ENCODE data around the gene PEPD.

PEPD gene

DNA sequence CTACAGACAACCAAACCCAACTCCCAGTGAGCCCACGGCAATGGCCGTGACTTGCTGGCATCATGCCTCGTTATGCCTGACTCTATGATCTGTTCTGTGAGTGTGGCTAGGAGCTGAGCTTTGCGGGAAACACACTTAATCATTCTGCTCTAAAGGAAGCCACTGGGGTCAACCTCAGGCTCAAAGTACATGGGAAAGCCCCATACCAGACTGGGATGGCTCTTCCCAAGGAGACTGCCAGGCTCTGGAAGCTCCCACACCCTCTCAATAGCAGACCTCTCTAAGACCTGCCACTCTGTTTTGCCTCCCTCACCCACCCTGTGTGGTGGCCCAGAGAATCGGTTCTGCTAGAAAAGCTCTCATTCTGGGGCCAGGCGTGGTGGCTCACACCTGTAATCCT, 2.2 kb downstream of the PEPD start:
- no peak overlapping the region for H3K4me3 ChIP-seq (ENCODE audit: low read length)
- DNase-seq (ENCODE audit: low read depth): no peak
- TF ChIP-seq, protein P1, sequence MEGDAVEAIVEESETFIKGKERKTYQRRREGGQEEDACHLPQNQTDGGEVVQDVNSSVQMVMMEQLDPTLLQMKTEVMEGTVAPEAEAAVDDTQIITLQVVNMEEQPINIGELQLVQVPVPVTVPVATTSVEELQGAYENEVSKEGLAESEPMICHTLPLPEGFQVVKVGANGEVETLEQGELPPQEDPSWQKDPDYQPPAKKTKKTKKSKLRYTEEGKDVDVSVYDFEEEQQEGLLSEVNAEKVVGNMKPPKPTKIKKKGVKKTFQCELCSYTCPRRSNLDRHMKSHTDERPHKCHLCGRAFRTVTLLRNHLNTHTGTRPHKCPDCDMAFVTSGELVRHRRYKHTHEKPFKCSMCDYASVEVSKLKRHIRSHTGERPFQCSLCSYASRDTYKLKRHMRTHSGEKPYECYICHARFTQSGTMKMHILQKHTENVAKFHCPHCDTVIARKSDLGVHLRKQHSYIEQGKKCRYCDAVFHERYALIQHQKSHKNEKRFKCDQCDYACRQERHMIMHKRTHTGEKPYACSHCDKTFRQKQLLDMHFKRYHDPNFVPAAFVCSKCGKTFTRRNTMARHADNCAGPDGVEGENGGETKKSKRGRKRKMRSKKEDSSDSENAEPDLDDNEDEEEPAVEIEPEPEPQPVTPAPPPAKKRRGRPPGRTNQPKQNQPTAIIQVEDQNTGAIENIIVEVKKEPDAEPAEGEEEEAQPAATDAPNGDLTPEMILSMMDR (conservative IDR thresholded peaks at IDR 0.05; ENCODE audit: low read depth, low read length): no peak

- no peak for DNase-seq (ENCODE audit: low read depth)
- TF ChIP-seq, protein P1 (conservative IDR thresholded peaks at IDR 0.05; ENCODE audit: low read depth, low read length): no peak
These were observed 3.0 kb downstream of the PEPD start for GRCh38 chr19:33518541-33518940.

GRCh38 chr19:33517922-33518321, 3.7 kb downstream of the PEPD start:
- H3K4me3 ChIP-seq (ENCODE audit: low read length): no peak overlapping the region
- TF ChIP-seq, protein P1 (conservative IDR thresholded peaks at IDR 0.05; ENCODE audit: low read depth, low read length): no peak
- no peak for DNase-seq (ENCODE audit: low read depth)

More at GRCh38 chr19:33518541-33518940, 3.0 kb downstream of the PEPD start:
- no peak overlapping the region for H3K4me3 ChIP-seq (ENCODE audit: low read length)

- no peak for DNase-seq (ENCODE audit: low read depth)
- H3K4me3 ChIP-seq (ENCODE audit: low read length): no peak overlapping the region
- TF ChIP-seq, protein P1 (conservative IDR thresholded peaks at IDR 0.05; ENCODE audit: low read depth, low read length): no peak
These were observed 5.7 kb downstream of the PEPD start for GRCh38 chr19:33515921-33516320.

DNA sequence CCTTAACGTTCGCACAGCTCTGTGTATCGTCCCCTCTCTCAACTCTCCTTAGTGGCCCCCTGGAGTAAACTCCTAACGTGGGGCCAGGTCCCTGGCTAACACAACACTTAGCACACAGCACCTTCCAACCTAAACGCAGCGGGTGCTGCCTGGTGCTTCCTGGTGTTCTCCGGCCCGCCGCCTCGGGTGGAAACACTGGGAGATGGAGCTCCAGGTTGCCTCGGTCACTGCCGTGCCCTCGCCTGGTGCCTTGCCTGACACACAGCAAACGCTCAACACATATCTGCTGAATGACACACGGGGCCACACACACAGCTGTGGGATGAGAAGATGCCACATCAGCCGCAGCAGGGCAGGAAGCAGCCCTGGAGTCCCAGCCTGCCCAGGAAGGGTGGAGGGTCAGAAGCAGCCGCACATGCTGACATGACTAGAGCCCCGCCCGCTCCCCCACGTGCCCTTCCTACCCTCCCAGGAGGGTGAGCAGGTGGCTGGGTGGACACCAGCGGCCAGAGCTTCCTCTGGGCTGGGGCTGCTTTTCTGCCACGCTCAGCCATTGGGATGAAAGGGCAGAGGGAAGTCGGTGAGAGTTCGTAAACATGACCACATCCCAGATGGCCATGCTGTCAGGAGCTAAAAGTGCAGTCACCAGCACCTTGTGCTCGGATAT, 6.6 kb downstream of the PEPD start:
- no peak for DNase-seq (ENCODE audit: low read depth)

GRCh38 chr19:33513424-33513823, 8.2 kb downstream of the PEPD start:
- TF ChIP-seq, protein P1 (conservative IDR thresholded peaks at IDR 0.05; ENCODE audit: low read depth, low read length): no peak
- no peak overlapping the region for H3K4me3 ChIP-seq (ENCODE audit: low read length)
- DNase-seq (ENCODE audit: low read depth): no peak

More for the DNA sequence above, 6.6 kb downstream of the PEPD start:
- TF ChIP-seq, protein P1 (conservative IDR thresholded peaks at IDR 0.05; ENCODE audit: low read depth, low read length): no peak
- H3K4me3 ChIP-seq (ENCODE audit: low read length): no peak overlapping the region

DNA sequence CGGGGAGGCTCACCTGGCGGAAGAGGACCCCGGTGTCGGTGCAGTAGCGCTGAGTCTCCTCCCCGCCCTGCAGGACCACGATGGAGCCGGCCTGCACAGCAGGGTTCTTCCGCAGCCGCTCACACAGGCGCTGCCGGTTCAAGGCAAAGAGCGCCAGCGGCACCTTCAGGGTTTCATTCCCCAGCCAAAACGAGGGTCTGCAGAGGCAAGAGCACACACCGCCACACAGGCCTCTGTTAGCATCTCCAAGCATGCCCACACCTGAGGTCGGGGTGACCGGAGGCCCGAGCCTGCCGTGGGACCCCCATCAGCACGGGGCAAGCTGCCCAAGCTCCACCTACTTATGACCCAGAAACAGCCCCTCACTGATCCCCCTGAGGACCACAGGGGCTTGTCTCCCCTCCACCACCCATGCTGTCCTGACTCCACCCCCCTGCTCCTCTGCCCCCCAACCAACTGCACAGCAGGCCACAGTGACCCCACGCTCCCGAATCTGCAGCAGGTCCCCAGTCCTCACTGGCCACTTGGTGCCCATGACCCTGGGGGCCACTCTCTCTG, 8.9 kb downstream of the PEPD start:
- H3K4me3 ChIP-seq (ENCODE audit: low read length): no peak overlapping the region
- TF ChIP-seq, protein P1 (conservative IDR thresholded peaks at IDR 0.05; ENCODE audit: low read depth, low read length): no peak
- no peak for DNase-seq (ENCODE audit: low read depth)
